Measurements from ENCODE around the gene GHSR. TPM values are rescaled to one million over a fixed set of nuclear protein-coding genes. Genes with fewer than 3 reads are reported as not detected.

Gene GHSR
- total RNA-seq, 3 donors from 2014 or later (not counting 1 experiment from before 2014, with no cell fraction given), result 0.38 to 1.3 (median 0.63) TPM

DNA sequence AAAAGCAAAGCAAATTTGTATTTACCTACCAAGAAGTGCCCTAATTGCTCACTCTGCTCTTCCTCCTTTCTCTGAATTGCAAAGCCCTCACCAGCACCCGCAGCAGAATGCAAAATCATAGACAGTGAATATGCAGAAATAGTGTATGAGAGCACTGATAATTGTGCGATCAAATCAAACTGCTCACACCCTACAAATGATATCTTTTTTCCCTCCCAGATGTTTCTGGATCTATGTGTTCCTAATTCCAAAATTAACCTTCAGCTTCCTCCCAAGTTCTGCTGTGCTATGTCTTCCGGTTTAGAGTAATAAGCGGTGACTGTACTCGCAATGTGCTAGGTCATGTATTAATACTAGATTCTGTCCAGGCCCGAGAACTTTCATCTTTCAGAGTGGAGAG is 3.4 kb downstream of the GHSR start:
- Histone ChIP-seq H3K36me3 (ENCODE audit: control insufficient read depth, insufficient read depth, low read length) (no peaks in the 10 kb centered on the region), H3K27me3 (ENCODE audit: control insufficient read depth, insufficient read depth, low read length) (peaks cover 49% of the 10 kb centered on the region), H3K4me1 (ENCODE audit: control insufficient read depth, insufficient read depth, low read length) (peaks cover 26% of the 10 kb centered on the region), H3K27ac (ENCODE audit: low read length) (no peak overlapping the region), H3K4me3 (ENCODE audit: low read length) (no peak overlapping the region), H3K9me3 (ENCODE audit: control insufficient read depth, insufficient read depth, low read length) (no peaks in the 10 kb centered on the region)
- ATAC-seq (no peak), DNase-seq (no peak)
- peaks cover 43 to 65% of the 10 kb centered on the region in 2 donors for H3K27me3 Mint-ChIP-seq (ENCODE audit: low read depth in 2 of 2)
- WGBS (ENCODE audit: insufficient coverage), result 81% methylated on average over 5 of the region's 6 CpGs
- TF ChIP-seq, protein P1, sequence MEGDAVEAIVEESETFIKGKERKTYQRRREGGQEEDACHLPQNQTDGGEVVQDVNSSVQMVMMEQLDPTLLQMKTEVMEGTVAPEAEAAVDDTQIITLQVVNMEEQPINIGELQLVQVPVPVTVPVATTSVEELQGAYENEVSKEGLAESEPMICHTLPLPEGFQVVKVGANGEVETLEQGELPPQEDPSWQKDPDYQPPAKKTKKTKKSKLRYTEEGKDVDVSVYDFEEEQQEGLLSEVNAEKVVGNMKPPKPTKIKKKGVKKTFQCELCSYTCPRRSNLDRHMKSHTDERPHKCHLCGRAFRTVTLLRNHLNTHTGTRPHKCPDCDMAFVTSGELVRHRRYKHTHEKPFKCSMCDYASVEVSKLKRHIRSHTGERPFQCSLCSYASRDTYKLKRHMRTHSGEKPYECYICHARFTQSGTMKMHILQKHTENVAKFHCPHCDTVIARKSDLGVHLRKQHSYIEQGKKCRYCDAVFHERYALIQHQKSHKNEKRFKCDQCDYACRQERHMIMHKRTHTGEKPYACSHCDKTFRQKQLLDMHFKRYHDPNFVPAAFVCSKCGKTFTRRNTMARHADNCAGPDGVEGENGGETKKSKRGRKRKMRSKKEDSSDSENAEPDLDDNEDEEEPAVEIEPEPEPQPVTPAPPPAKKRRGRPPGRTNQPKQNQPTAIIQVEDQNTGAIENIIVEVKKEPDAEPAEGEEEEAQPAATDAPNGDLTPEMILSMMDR (IDR thresholded peaks at IDR 0.05), result no peak
- intact Hi-C loops (cut with micrococcal nuclease), result no loop called here
- H3K4me3 Mint-ChIP-seq, result no peak overlapping the region
- H3K36me3 Mint-ChIP-seq, result no peaks in the 10 kb centered on the region
- H3K4me1 Mint-ChIP-seq, result peaks cover 33 to 36% of the 10 kb centered on the region in 2 donors
- no peak overlapping the region for H3K27ac Mint-ChIP-seq
- no peaks in the 10 kb centered on the region for H3K9me3 Mint-ChIP-seq

DNA sequence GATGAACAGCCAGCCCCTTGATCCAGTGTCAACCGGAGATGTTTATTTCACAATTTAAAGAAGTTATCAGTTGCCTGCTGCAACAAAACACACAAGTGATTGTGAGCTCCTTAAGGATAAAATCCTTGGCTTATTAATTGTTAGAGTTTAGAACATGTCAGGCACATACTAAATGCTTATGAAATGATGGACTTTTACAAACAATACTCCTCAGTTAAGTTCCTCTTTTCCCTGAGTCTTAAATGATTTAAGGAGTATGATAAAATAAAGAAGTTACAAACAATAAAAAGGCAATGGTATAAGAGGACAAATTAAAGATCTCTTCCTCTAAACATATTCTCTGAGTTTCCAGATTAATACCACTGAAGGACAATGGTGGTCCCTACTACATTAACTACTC is 5.7 kb downstream of the GHSR start:
- H3K4me1 Mint-ChIP-seq, result peaks cover 10 to 13% of the 10 kb centered on the region in 2 donors
- Histone ChIP-seq H3K4me1 (ENCODE audit: control insufficient read depth, insufficient read depth, low read length) (peaks cover 4% of the 10 kb centered on the region), H3K27ac (ENCODE audit: low read length) (no peak overlapping the region), H3K9me3 (ENCODE audit: control insufficient read depth, insufficient read depth, low read length) (no peaks in the 10 kb centered on the region), H3K36me3 (ENCODE audit: control insufficient read depth, insufficient read depth, low read length) (no peaks in the 10 kb centered on the region), H3K27me3 (ENCODE audit: control insufficient read depth, insufficient read depth, low read length) (peaks cover 31% of the 10 kb centered on the region), H3K4me3 (ENCODE audit: low read length) (no peak overlapping the region)
- H3K27me3 Mint-ChIP-seq (ENCODE audit: low read depth in 2 of 2), result peaks cover 29 to 64% of the 10 kb centered on the region in 2 donors
- 91% methylated on average over 1 of the region's 1 CpG for WGBS (ENCODE audit: insufficient coverage)
- H3K9me3 Mint-ChIP-seq, result no peaks in the 10 kb centered on the region
- H3K36me3 Mint-ChIP-seq, result no peaks in the 10 kb centered on the region
- no peak overlapping the region for H3K27ac Mint-ChIP-seq
- no peak for DNase-seq
- no peak overlapping the region for H3K4me3 Mint-ChIP-seq
- intact Hi-C loops (cut with micrococcal nuclease), result no loop called here
- no peak for ATAC-seq
- TF ChIP-seq, protein P1 (IDR thresholded peaks at IDR 0.05), result no peak

DNA sequence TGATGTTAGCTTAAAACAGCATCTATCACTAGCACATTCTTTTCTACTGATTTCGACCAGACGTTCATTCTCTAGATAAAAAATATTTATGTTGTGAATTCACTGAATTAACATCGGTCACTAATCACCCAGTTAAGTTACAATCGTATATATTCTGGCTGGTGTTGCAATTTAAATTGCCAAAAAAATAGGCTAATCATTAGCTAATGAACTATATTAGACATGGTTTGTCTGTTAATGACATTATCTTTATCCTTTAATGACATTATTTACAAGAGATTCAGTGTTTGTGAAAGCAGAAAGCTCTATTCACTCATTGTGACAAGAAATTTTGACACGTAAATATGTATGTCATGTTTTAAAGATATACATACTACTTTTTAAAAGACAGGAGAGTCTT is 6.7 kb downstream of the GHSR start:
- no peaks in the 10 kb centered on the region for H3K9me3 ChIP-seq (ENCODE audit: control insufficient read depth, insufficient read depth, low read length)
- TF ChIP-seq, protein P1 (IDR thresholded peaks at IDR 0.05), result no peak
- H3K36me3 ChIP-seq (ENCODE audit: control insufficient read depth, insufficient read depth, low read length), result no peaks in the 10 kb centered on the region
- ATAC-seq (no peak), DNase-seq (no peak)
- H3K4me1 ChIP-seq (ENCODE audit: control insufficient read depth, insufficient read depth, low read length), result no peaks in the 10 kb centered on the region
- intact Hi-C loops (cut with micrococcal nuclease), result no loop called here
- H3K27me3 ChIP-seq (ENCODE audit: control insufficient read depth, insufficient read depth, low read length), result peaks cover 23% of the 10 kb centered on the region
- H3K4me3 Mint-ChIP-seq, result no peak overlapping the region
- H3K4me1 Mint-ChIP-seq, result peaks cover under 1 to 5% of the 10 kb centered on the region in 2 donors
- H3K27me3 Mint-ChIP-seq (ENCODE audit: low read depth in 2 of 2), result peaks cover 22 to 56% of the 10 kb centered on the region in 2 donors
- H3K27ac ChIP-seq (ENCODE audit: low read length), result no peak overlapping the region
- no peak overlapping the region for H3K27ac Mint-ChIP-seq
- no peaks in the 10 kb centered on the region for H3K9me3 Mint-ChIP-seq
- no peak overlapping the region for H3K4me3 ChIP-seq (ENCODE audit: low read length)
- WGBS (ENCODE audit: insufficient coverage), result no CpG with 5 or more reads among the region's 5 CpGs
- no peaks in the 10 kb centered on the region for H3K36me3 Mint-ChIP-seq

DNA sequence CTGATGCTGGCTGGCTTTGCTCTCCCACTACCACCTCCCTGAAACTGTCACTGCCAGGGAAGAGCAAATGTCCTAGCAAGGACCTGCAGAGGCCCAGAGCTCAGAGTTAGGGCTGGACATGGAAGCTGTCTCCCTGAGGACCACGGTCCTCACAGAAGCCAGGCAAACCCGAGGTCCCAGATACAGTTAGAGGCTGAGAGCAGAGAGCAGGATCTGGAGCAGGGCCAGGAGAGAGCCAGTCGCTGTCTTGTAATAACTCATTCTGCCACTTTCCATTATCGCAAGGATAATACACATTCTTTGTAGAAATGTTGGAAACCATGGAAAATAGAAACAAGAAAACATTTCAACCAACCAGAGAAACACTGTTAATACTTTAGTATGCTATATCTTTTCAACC is 10.1 kb downstream of the GHSR start:
- H3K36me3 Mint-ChIP-seq, result peaks cover 6% of the 10 kb centered on the region
- no peak overlapping the region for H3K27ac ChIP-seq (ENCODE audit: low read length)
- peaks cover under 1% of the 10 kb centered on the region for H3K9me3 ChIP-seq (ENCODE audit: control insufficient read depth, insufficient read depth, low read length)
- DNase-seq (no peak), ATAC-seq (no peak)
- WGBS (ENCODE audit: insufficient coverage), result 70% methylated on average over 4 of the region's 4 CpGs
- no peak overlapping the region for H3K27ac Mint-ChIP-seq
- intact Hi-C loops (cut with micrococcal nuclease), result no loop called here
- peaks cover 10 to 45% of the 10 kb centered on the region in 2 donors for H3K27me3 Mint-ChIP-seq (ENCODE audit: low read depth in 2 of 2)
- no peaks in the 10 kb centered on the region for H3K4me1 Mint-ChIP-seq
- no peak overlapping the region for H3K4me3 Mint-ChIP-seq
- H3K4me1 ChIP-seq (ENCODE audit: control insufficient read depth, insufficient read depth, low read length), result no peaks in the 10 kb centered on the region
- no peaks in the 10 kb centered on the region for H3K36me3 ChIP-seq (ENCODE audit: control insufficient read depth, insufficient read depth, low read length)
- H3K27me3 ChIP-seq (ENCODE audit: control insufficient read depth, insufficient read depth, low read length), result peaks cover 8% of the 10 kb centered on the region
- TF ChIP-seq, protein P1 (IDR thresholded peaks at IDR 0.05), result no peak
- H3K4me3 ChIP-seq (ENCODE audit: low read length), result no peak overlapping the region
- peaks cover 2 to 3% of the 10 kb centered on the region in 2 donors for H3K9me3 Mint-ChIP-seq
